PFSK-1 (cell line): Measurements from ENCODE around the gene ERGIC2.

Source experiments
- FOXP2 ChIP-seq: optimal IDR thresholded peaks from 2 replicates; pipeline ENCODE3; 2011; ENCODE audit warnings: borderline replicate concordance, control low read depth, inconsistent platforms; ENCODE audit not compliant: insufficient read depth; ENCODE audit errors: extremely low read length, extremely low read depth
- POLR2AphosphoS5 ChIP-seq: IDR thresholded peaks from 2 replicates; pipeline ENCODE4 v1.6.1; 2012; ENCODE audit warnings: low read depth, mild to moderate bottlenecking, control low read depth, low read length, moderate library complexity
- REST ChIP-seq, 2 experiments: IDR thresholded peaks; 2 replicates each; pipeline versions ENCODE4 v1.6.1 to v1.8.0; 2011 to 2012; ENCODE audit warnings: low read depth in 2 of 2, low read length in 2 of 2, control low read depth in 1 of 2, inconsistent platforms in 1 of 2, mild to moderate bottlenecking in 1 of 2, moderate library complexity in 1 of 2; ENCODE audit not compliant: insufficient read depth in 1 of 2
- SIN3A ChIP-seq: IDR thresholded peaks from 2 replicates; pipeline ENCODE4 v1.6.1; 2012; ENCODE audit warnings: mild to moderate bottlenecking, low read length, moderate library complexity, borderline replicate concordance; ENCODE audit not compliant: insufficient read depth
- TAF1 ChIP-seq: IDR thresholded peaks from 2 replicates; pipeline ENCODE4 v1.6.1; 2012; ENCODE audit warnings: low read length, control low read depth, borderline replicate concordance; ENCODE audit not compliant: insufficient read depth

ERGIC2 gene

GRCh38 chr12:29395356-29395755 is 14.4 kb upstream of the ERGIC2 start:
- TF ChIP-seq SIN3A (no peak), REST (IDR thresholded peaks at IDR 0.05; ENCODE audit: insufficient read depth in 1 of 2, low read depth in 2 of 2, low read length in 2 of 2) (no peak), TAF1 (no peak), POLR2AphosphoS5 (no peak)

- TF ChIP-seq POLR2AphosphoS5 = no peak
- TF ChIP-seq FOXP2 = no peak
- TF ChIP-seq REST (IDR thresholded peaks at IDR 0.05; ENCODE audit: insufficient read depth in 1 of 2, low read depth in 2 of 2, low read length in 2 of 2) = no peak
- TF ChIP-seq SIN3A = no peak
- TF ChIP-seq TAF1 = no peak
Measured at GRCh38 chr12:29389295-29389919, 8.4 kb upstream of the ERGIC2 start.

DNA sequence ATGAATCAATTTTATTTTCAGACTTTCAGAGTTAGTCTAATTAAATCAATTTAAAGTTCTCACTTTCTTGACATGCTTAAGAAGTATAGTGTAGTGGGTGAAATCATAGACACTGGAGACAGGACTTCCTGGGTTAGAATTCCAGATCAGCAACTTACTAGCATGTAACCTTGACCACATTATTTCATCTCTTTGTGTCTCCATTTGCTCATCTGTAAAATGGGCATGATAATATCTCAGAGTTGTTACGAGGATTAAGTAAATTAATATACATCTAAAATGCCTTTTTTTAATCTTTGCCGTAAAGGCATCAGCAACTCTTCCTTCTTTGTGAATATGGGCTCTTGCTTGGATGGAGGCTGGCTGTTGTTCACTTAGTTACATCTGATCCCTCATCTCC is 1.3 kb upstream of the ERGIC2 start:
- TF ChIP-seq TAF1 = no peak
- TF ChIP-seq SIN3A = no peak
- TF ChIP-seq FOXP2 = no peak
- TF ChIP-seq POLR2AphosphoS5 = no peak
- no peak for TF ChIP-seq REST (IDR thresholded peaks at IDR 0.05; ENCODE audit: insufficient read depth in 1 of 2, low read depth in 2 of 2, low read length in 2 of 2)

GRCh38 chr12:29376118-29376517 is 4.9 kb downstream of the ERGIC2 start:
- TF ChIP-seq REST (IDR thresholded peaks at IDR 0.05; ENCODE audit: insufficient read depth in 1 of 2, low read depth in 2 of 2, low read length in 2 of 2) = no peak
- TF ChIP-seq SIN3A = no peak
- no peak for TF ChIP-seq FOXP2
- TF ChIP-seq POLR2AphosphoS5 = no peak
- TF ChIP-seq TAF1 = no peak

- TF ChIP-seq POLR2AphosphoS5 (no peak), REST (IDR thresholded peaks at IDR 0.05; ENCODE audit: insufficient read depth in 1 of 2, low read depth in 2 of 2, low read length in 2 of 2) (no peak), TAF1 (no peak), FOXP2 (no peak), SIN3A (no peak)
Measured at GRCh38 chr12:29374913-29375312, 6.1 kb downstream of the ERGIC2 start.
